ENCODE measurements around the gene JPH4.

- TF ChIP-seq CTCF (conservative IDR thresholded peaks at IDR 0.05 in 1 of 2, IDR thresholded peaks at IDR 0.05 in 1 of 2; ENCODE audit: low read depth in 1 of 2, low read length in 2 of 2) (no peak), EZH2 (IDR thresholded peaks at IDR 0.05; ENCODE audit: low read length, missing control alignments) (no peak)
Measured at GRCh38 chr14:23615856-23616255, 37.3 kb upstream of the JPH4 start.
